K562 (cell line): Measurements from ENCODE around the gene SEMA3G.

Source experiments
- ATF1 ChIP-seq, 2 experiments: fragments of 450-650 bp in 1 of 2; IDR thresholded peaks; 2 replicates each; pipeline ENCODE4 v1.6.1; 2016; ENCODE audit warnings: missing compliant biosample characterization in 1 of 2, missing genetic modification characterization in 1 of 2
- RB1 ChIP-seq: fragments of 450-650 bp; IDR thresholded peaks from 2 replicates; pipeline ENCODE4 v1.6.1; 2017; ENCODE audit warnings: low read depth, mild to moderate bottlenecking
- SRF ChIP-seq, 2 experiments: fragments of 250-450, 450-650 bp in 1 of 2; sonication (Bioruptor Pico) in 1 of 2; sonication (generic) in 1 of 2; formaldehyde crosslinking; IDR thresholded peaks; 2 replicates each; pipeline versions ENCODE4 v1.5.0 to v1.5.1; 2020 to 2022; ENCODE audit warnings: mild to moderate bottlenecking in 1 of 2, missing genetic modification reagents in 1 of 2
- ZNF324 ChIP-seq: fragments of 250-450 bp; sonication (Bioruptor Pico); IDR thresholded peaks from 2 replicates; pipeline ENCODE4 v1.4.0; 2020; ENCODE audit warnings: mild to moderate bottlenecking

DNA sequence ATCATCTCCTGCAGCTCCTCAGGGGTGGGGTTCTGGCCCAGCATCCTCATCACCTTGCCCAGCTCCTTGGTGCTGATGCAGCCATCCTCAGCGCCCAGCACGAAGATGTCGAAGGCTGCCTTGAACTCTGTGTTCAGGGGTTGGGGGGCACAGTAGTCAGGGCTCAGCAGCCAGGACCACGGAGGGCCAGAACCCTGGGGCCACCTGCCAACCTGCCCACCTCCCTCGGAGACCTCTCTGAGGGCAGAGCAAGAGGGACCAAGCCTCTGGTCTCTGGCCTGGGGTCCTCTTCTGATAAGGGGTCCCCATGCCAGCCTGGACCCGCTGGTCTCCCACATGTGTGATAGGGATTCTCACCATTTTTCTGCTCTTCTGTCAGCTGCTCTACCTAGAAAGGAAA, 7.2 kb upstream of the SEMA3G start:
- TF ChIP-seq ZNF324 (no peak), ATF1 (CRISPR knock-in tag; IDR thresholded peaks at IDR 0.05) (no peak), ATF1 (tag; IDR thresholded peaks at IDR 0.05) (no peak), SRF (CRISPR knock-in tag; IDR thresholded peaks at IDR 0.05) (no peak), RB1 (no peak)
